Heart right ventricle (tissue), 16 donors: ENCODE results near the gene UBALD2. TPM values are rescaled to one million over a fixed set of nuclear protein-coding genes. Genes with fewer than 3 reads are reported as not detected.

ENCODE experiments used
- ATAC-seq, 8 donors: fragments of 200-7000 bp; cut with Tn5 transposase; one replicate each; pipeline ENCODE4 v1.9.1; 2020; ENCODE audit warnings: mild to moderate bottlenecking in 8 of 8, moderate library complexity in 8 of 8, moderate number of reproducible peaks in 1 of 8
- DNase-seq, 2 donors: peaks; one replicate each; pipeline ENCODE4 v3.0.0-alpha.2; 2020
- H3K27ac ChIP-seq, 10 donors: fragments of 200-600 bp; sonication (generic) in 2 of 10; one replicate each; pipeline versions ENCODE4 v1.5.0 to v1.8.0; 2020 to 2022; ENCODE audit warnings: mild to moderate bottlenecking in 3 of 10
- H3K27me3 ChIP-seq, 7 donors: fragments of 200-600 bp; one replicate each; pipeline ENCODE4 v1.8.0; 2021 to 2022; ENCODE audit warnings: mild to moderate bottlenecking in 2 of 7
- H3K36me3 ChIP-seq, 9 donors: fragments of 200-600 bp; sonication (generic) in 1 of 9; one replicate each; pipeline versions ENCODE4 v1.5.0 to v1.8.0; 2020 to 2022; ENCODE audit warnings: mild to moderate bottlenecking in 2 of 9
- H3K4me1 ChIP-seq, 9 donors: fragments of 200-600 bp; sonication (generic) in 1 of 9; one replicate each; pipeline versions ENCODE4 v1.5.0 to v1.8.0; 2020 to 2022; ENCODE audit warnings: mild to moderate bottlenecking in 4 of 9
- H3K4me3 ChIP-seq, 10 donors: fragments of 200-600 bp; sonication (generic) in 2 of 10; one replicate each; pipeline versions ENCODE4 v1.5.0 to v1.8.0; 2020 to 2022; ENCODE audit warnings: mild to moderate bottlenecking in 7 of 10, moderate library complexity in 2 of 10
- H3K9me3 ChIP-seq, 11 donors: fragments of 200-600 bp in 10 of 11; sonication (generic) in 2 of 11; one replicate each; pipeline versions ENCODE4 v1.5.0 to v1.8.0; 2013 to 2022; ENCODE audit warnings: mild to moderate bottlenecking in 2 of 11, control low read depth in 1 of 11, moderate library complexity in 1 of 11
- CTCF ChIP-seq, 9 donors: fragments of 200-600 bp; sonication (generic) in 2 of 9; IDR thresholded peaks; one replicate each; pipeline versions ENCODE4 v1.5.0 to v1.8.0; 2021 to 2022; ENCODE audit warnings: antibody characterized with exemption in 9 of 9, mild to moderate bottlenecking in 5 of 9, moderate library complexity in 1 of 9
- WGBS, 2 donors: extraction: QIAGEN DNeasy Blood & Tissue Kit; methylation state at CpG; one replicate each; pipeline ENCODE4 v1.1.7; 2013; ENCODE audit warnings: inconsistent platforms in 1 of 2; 5-methylcytosine and 5-hydroxymethylcytosine counted together
- intact Hi-C, 10 donors: fragments of 100-400 bp; cut with DNase I; formaldehyde crosslinking; loops; one replicate each; pipeline versions ENCODE4 v1.11.1 to v1.14.2; 2022
- polyA plus RNA-seq, 2 donors: library from polyadenylated mRNA; stranded (reverse); fragments of 200-250 nt; gene quantifications; one replicate each; pipeline ENCODE4 v1.2.3, GENCODE V29; 2013
- total RNA-seq, 10 donors: library from RNA; stranded (reverse); fragmentation: NEBNext Ultra II Directional in 3 of 10; extraction: Animal tissue kit (Norgen Biotek cat#: 25700) in 3 of 10; gene quantifications; one replicate each; pipeline versions ENCODE4 v1.2.1 to v1.2.4, GENCODE V29; 2021 to 2023
- donor health status: Arrhythmogenic right ventricular cardiomyopathy.
- donor health status: ischemic (EF 13 %, LVEDD 7.1; RV severe dilation, severe dysfunction).
- donor health status: healthy with polysubstance abuse.
- donor health status: DM: no; HTN: yes; CAD: no.
- donor health status: DM: no; HTN: no; CAD: no.
- donor health status: ischemic (EF 25% LVEDD 6.9; RV normal size, moderate dysfunction).
- donor health status: ischemic (EF 25% LVEDD 5.7; RV mildly dilated, moderate dysfunction).
- donor health status: healthy.
- donor health status: DM: yes; HTN: yes; CAD: no.
- donor health status: Ischemic cardiomyopathy.
- donor health status: ischemic (EF 35%, LVEDD 5.7; RV mildly dilated, moderate dysfunction).
- donor health status: nonischemic (EF 11% LVEDD 7.7; RV severe dilation, severe dysfunction).
- donor health status: DM: yes; HTN: yes; CAD: no.
- donor health status: PGD.
- donor health status: ischemic (EF 29% LVEDD 5.4; RV normal size, mild dysfunction).
- donor health status: nonischemic (EF 23%, LVEDD 6.1; RV moderate dilation, normal function).

Gene UBALD2
- total and polyA plus RNA-seq, 12 donors, result 13.3 to 50.7 (median 26.5) TPM

GRCh38 chr17:76307966-76308338, 42.8 kb downstream of the UBALD2 start, which contains the start of gene QRICH2:
Gene QRICH2, minus strand, starts transcription at chr17:76308276. Its CDS starts 278 bp downstream, at chr17:76307998.
- TF ChIP-seq CTCF (IDR thresholded peaks at IDR 0.05), result no peak
- DNase-seq, result no peak
- ATAC-seq, result peak in 1 of 8 donors; percentile 23

DNA sequence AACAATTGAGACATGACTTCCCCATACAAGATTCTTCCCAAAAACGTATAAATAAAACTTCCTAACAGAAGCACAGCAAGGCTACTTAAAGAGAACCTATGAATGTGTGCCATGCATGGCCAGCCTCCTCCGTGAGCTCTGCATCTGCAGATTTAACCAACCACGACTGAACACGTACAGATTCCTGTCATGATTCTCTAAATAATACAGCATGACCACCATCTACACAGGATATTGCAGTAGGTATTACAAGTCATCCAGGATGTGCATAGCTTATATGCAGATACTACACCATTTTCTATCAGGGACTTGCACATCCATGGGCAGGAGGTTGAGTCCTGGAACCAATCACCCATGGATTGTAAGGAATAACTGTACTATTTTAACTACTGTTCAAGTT, 44.3 kb downstream of the UBALD2 start:
- Histone ChIP-seq H3K36me3 (peaks cover 0 to 69% (median 20%) of the 10 kb centered on the region in 9 donors), H3K9me3 (no peaks in the 10 kb centered on the region)
- intact Hi-C loops, result loop anchor here in 5 of 10 donors (5.0 to 10.0 kb wide), 3 partner anchors 88 to 198 kb away; partner anchors contain the start of gene RHBDF2 (in 3 of the 5)

More at GRCh38 chr17:76307966-76308338, 42.8 kb downstream of the UBALD2 start, which contains the start of gene QRICH2:
- Histone ChIP-seq H3K9me3 (no peaks in the 10 kb centered on the region), H3K4me3 (no peak within 1 kb of the TSS), H3K4me1 (peaks cover 0 to 3% (median 0%) of the 10 kb centered on the region in 9 donors), H3K27me3 (no peaks in the 10 kb centered on the region), H3K27ac (no peak within 1 kb of the TSS), H3K36me3 (peaks cover 0 to 53% (median 13%) of the 10 kb centered on the region in 9 donors)
- WGBS, 2 donors, result 97 to 98% methylated on average over 43 to 44 of the region's 44 CpGs
- intact Hi-C loops, result loop anchor here in 5 of 10 donors (5.0 to 10.0 kb wide), 3 partner anchors 89 to 199 kb away; partner anchors contain the start of gene RHBDF2 (in 3 of the 5)

GRCh38 chr17:76312735-76313134, 47.6 kb downstream of the UBALD2 start:
- no peak overlapping the region for H3K27ac ChIP-seq
- WGBS, 2 donors, result 75 to 82% methylated on average over 9 of the region's 9 CpGs
- intact Hi-C loops, result loop anchor here in 1 of 10 donors (5.0 kb wide), 1 partner anchor 40 kb away; the partner anchor contains the start of gene PRPSAP1
- H3K4me1 ChIP-seq, result peaks cover 0 to 17% (median 8%) of the 10 kb centered on the region in 9 donors
- DNase-seq (no peak), ATAC-seq (no peak)
- H3K36me3 ChIP-seq, result peaks cover 0 to 85% (median 24%) of the 10 kb centered on the region in 9 donors
- no peaks in the 10 kb centered on the region for H3K27me3 ChIP-seq
- TF ChIP-seq CTCF (IDR thresholded peaks at IDR 0.05), result no peak
- H3K4me3 ChIP-seq, result no peak overlapping the region
- no peaks in the 10 kb centered on the region for H3K9me3 ChIP-seq

More for the DNA sequence above, 44.3 kb downstream of the UBALD2 start:
- WGBS, 2 donors, result 89 to 91% methylated on average over 4 of the region's 4 CpGs
- Histone ChIP-seq H3K27me3 (no peaks in the 10 kb centered on the region), H3K4me3 (no peak overlapping the region), H3K27ac (no peak overlapping the region), H3K4me1 (peaks cover 0 to 5% (median 0%) of the 10 kb centered on the region in 9 donors)
- DNase-seq (no peak), ATAC-seq (no peak)
- no peak for TF ChIP-seq CTCF (IDR thresholded peaks at IDR 0.05)

- H3K4me3 ChIP-seq, result peak overlapping the region in 4 of 10 donors; percentile 14 to 29 (median 25)
- H3K9me3 ChIP-seq, result no peaks in the 10 kb centered on the region
- H3K27me3 ChIP-seq, result no peaks in the 10 kb centered on the region
- no peak for TF ChIP-seq CTCF (IDR thresholded peaks at IDR 0.05)
- peak; percentile 47 to 91 (median 82) for ATAC-seq
- peaks cover 0 to 18% (median 8%) of the 10 kb centered on the region in 9 donors for H3K4me1 ChIP-seq
- peak overlapping the region; percentile 22 to 80 (median 57) for H3K27ac ChIP-seq
- intact Hi-C loops, result loop anchor here in 4 of 10 donors (5.0 kb wide), 1 partner anchor 38 kb away; the partner anchor contains the start of gene PRPSAP1 (in 4 of the 4)
- WGBS, 2 donors, result 69 to 71% methylated on average over 15 of the region's 15 CpGs
- DNase-seq, result peak in 1 of 2 donors; percentile 31
- H3K36me3 ChIP-seq, result peaks cover 0 to 95% (median 30%) of the 10 kb centered on the region in 9 donors
Measured at GRCh38 chr17:76314392-76315227, 49.5 kb downstream of the UBALD2 start.
